ENCODE measurements around the gene ITPK1. TPM values are rescaled to one million over a fixed set of nuclear protein-coding genes. Genes with fewer than 3 reads are reported as not detected.

The ITPK1 gene
- total RNA-seq, 2 experiments from 2014 or later = 63.7 to 71.0 TPM

DNA sequence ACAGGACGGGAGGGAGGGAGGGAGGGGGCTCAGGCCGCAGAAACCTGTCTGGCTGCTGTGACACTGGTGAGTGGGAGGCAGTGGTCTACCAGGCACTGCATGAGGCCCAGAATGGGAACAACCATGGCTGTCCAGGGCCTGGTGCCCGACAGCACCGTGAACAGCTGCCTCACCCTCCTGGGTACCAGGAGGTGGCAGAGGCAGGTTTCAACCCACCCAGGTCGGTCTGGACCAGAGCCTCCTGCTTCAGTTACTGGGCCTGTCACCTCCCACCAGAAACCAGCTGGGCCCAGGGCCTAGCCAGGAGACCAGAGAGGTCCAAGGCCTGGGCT, 80.2 kb downstream of the ITPK1 start:
- H3K27ac Mint-ChIP-seq = no peak overlapping the region

GRCh38 chr14:93034671-93034994, 81.1 kb downstream of the ITPK1 start:
- ChIA-PET CTCF (interaction anchor here (0.6 to 1.5 kb wide), 4 partner anchors 11 to 79 kb away, joined by 3 to 4 read pairs (median 4); no protein-coding TSS in a partner anchor), POLR2A (no interaction called here)
- Mint-ChIP-seq H3K9me3 (no peaks in the 10 kb centered on the region), H3K27ac (peak overlapping the region; percentile 86), H3K4me3 (no peak overlapping the region), H3K27me3 (no peaks in the 10 kb centered on the region), H3K36me3 (ENCODE audit: low read depth) (no peaks in the 10 kb centered on the region), H3K4me1 (peaks cover 26% of the 10 kb centered on the region)
- DNase-seq = no peak

More for the DNA sequence above, 80.2 kb downstream of the ITPK1 start:
- Mint-ChIP-seq H3K4me1 (peaks cover 28% of the 10 kb centered on the region), H3K4me3 (no peak overlapping the region), H3K27me3 (no peaks in the 10 kb centered on the region), H3K36me3 (ENCODE audit: low read depth) (no peaks in the 10 kb centered on the region), H3K9me3 (no peaks in the 10 kb centered on the region)
- DNase-seq = no peak
- POLR2A ChIA-PET = no interaction called here
- CTCF ChIA-PET = no interaction called here

GRCh38 chr14:93033983-93034670, 81.6 kb downstream of the ITPK1 start:
- DNase-seq = peak; percentile 50
- Mint-ChIP-seq H3K9me3 (no peaks in the 10 kb centered on the region), H3K27ac (peak overlapping the region; percentile 86), H3K36me3 (ENCODE audit: low read depth) (no peaks in the 10 kb centered on the region), H3K4me3 (no peak overlapping the region), H3K27me3 (no peaks in the 10 kb centered on the region), H3K4me1 (peaks cover 26% of the 10 kb centered on the region)
- ChIA-PET POLR2A (no interaction called here), CTCF (interaction anchor here (0.9 to 1.5 kb wide), 3 partner anchors 10 to 79 kb away, joined by 4 read pairs; no protein-coding TSS in a partner anchor)

GRCh38 chr14:93033084-93033982, 82.4 kb downstream of the ITPK1 start:
- ChIA-PET CTCF (interaction anchor here (0.5 to 1.4 kb wide), 2 partner anchors 80 to 186 kb away, joined by 4 to 5 read pairs; no protein-coding TSS in a partner anchor), POLR2A (no interaction called here)
- Mint-ChIP-seq H3K27ac (peak overlapping the region; percentile 86), H3K4me3 (no peak overlapping the region), H3K27me3 (no peaks in the 10 kb centered on the region), H3K9me3 (no peaks in the 10 kb centered on the region), H3K4me1 (peaks cover 26% of the 10 kb centered on the region), H3K36me3 (ENCODE audit: low read depth) (no peaks in the 10 kb centered on the region)
- no peak for DNase-seq

DNA sequence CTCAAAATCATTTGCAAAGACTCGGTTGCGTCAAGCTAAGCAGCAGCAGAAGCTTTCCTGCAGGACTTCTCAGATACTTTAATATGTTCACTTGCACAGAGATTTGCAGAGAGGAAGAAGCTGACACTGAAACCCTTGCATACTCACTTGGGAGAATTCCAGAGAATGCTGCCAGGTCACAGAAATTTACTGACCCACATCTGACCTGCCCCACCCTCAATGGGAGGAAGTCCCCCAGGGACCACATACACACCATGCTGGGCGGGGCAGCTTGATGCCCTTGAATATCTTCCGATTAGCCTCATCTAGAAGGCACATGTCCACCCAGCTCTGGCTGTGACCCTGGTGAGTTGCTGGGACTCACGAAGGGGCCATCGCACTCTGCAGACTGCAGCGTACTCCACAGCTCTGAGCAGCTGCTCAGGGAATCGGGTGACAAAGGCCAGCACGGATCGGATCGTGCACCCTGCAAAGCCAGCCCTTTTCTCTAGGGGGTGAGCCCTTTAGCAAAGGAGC, 83.2 kb downstream of the ITPK1 start:
- no peaks in the 10 kb centered on the region for H3K27me3 Mint-ChIP-seq
- no peak overlapping the region for H3K4me3 Mint-ChIP-seq
- H3K27ac Mint-ChIP-seq = no peak overlapping the region
- H3K4me1 Mint-ChIP-seq = peaks cover 26% of the 10 kb centered on the region
- ChIA-PET POLR2A (no interaction called here), CTCF (interaction anchor here (0.5 kb wide), 1 partner anchor 187 kb away, joined by 5 read pairs; no protein-coding TSS in a partner anchor)
- H3K36me3 Mint-ChIP-seq (ENCODE audit: low read depth) = no peaks in the 10 kb centered on the region
- H3K9me3 Mint-ChIP-seq = no peaks in the 10 kb centered on the region
- DNase-seq = no peak

GRCh38 chr14:93031505-93032315, 84.0 kb downstream of the ITPK1 start:
- Mint-ChIP-seq H3K27me3 (no peaks in the 10 kb centered on the region), H3K4me1 (peaks cover 24% of the 10 kb centered on the region), H3K9me3 (no peaks in the 10 kb centered on the region), H3K27ac (no peak overlapping the region), H3K4me3 (no peak overlapping the region), H3K36me3 (ENCODE audit: low read depth) (no peaks in the 10 kb centered on the region)
- CTCF ChIA-PET = no interaction called here
- POLR2A ChIA-PET = no interaction called here
- DNase-seq = no peak

DNA sequence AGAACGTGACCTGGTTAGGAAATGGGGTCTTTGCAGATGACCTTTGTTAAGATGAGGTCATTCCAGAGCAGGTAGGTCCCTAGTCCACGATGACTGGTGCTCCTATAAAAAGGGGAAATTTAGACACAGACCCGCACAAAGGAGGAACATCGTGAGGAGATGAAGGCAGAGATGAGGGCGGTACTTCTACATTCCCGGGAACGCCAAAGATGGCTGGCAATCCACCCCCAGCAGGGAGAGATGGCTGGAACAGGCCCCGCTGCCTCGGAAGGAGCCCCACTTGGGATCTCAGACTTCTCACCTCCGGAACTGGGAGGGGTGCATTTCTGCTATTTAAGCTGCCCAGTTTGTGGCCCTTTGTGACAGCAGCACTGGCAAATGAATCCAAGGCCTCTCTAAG, 85.0 kb downstream of the ITPK1 start:
- H3K27me3 Mint-ChIP-seq = no peaks in the 10 kb centered on the region
- peaks cover 24% of the 10 kb centered on the region for H3K4me1 Mint-ChIP-seq
- ChIA-PET CTCF (no interaction called here), POLR2A (no interaction called here)
- H3K9me3 Mint-ChIP-seq = no peaks in the 10 kb centered on the region
- DNase-seq = no peak
- H3K27ac Mint-ChIP-seq = peak overlapping the region; percentile 57
- no peak overlapping the region for H3K4me3 Mint-ChIP-seq
- H3K36me3 Mint-ChIP-seq (ENCODE audit: low read depth) = no peaks in the 10 kb centered on the region

DNA sequence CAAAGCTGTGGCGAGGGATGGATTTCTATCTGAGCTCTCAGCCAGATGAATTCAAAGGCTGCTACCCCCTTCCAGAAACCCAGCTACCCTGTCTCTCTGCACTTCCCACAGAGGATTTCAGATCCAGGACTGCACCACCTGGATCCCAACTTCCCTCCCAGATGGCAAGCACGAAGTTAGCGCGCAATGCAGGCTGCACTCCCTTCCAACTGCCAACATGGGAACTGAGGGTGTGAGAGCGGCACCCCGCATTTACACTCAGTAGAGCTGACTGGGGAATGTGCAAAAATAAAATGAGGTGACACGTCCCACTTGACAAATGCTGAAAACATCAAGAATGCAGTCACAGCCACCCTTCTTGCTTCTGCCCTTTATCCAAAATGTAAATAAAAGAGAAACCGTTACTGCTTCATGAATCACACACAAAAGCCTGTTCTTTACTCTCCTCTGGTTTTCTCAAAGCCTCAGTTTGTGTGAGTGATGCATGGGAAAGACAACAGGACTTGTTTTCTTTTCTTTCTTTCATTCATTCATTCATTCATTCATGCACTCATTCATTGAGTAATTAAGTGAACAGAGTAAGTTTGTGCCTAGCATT, 85.7 kb downstream of the ITPK1 start:
- POLR2A ChIA-PET = no interaction called here
- no peak for DNase-seq
- no peaks in the 10 kb centered on the region for H3K27me3 Mint-ChIP-seq
- H3K27ac Mint-ChIP-seq = no peak overlapping the region
- CTCF ChIA-PET = no interaction called here
- H3K4me1 Mint-ChIP-seq = peaks cover 26% of the 10 kb centered on the region
- H3K4me3 Mint-ChIP-seq = no peak overlapping the region
- no peaks in the 10 kb centered on the region for H3K9me3 Mint-ChIP-seq
- H3K36me3 Mint-ChIP-seq (ENCODE audit: low read depth) = no peaks in the 10 kb centered on the region

GRCh38 chr14:93029417-93029816, 86.3 kb downstream of the ITPK1 start:
- POLR2A ChIA-PET = interaction anchor here (0.7 kb wide), 1 partner anchor 566 kb away, joined by 3 read pairs; no protein-coding TSS in a partner anchor
- peaks cover 22% of the 10 kb centered on the region for H3K4me1 Mint-ChIP-seq
- DNase-seq = no peak
- CTCF ChIA-PET = no interaction called here
- H3K9me3 Mint-ChIP-seq = no peaks in the 10 kb centered on the region
- no peak overlapping the region for H3K27ac Mint-ChIP-seq
- no peak overlapping the region for H3K4me3 Mint-ChIP-seq
- H3K27me3 Mint-ChIP-seq = no peaks in the 10 kb centered on the region
- H3K36me3 Mint-ChIP-seq (ENCODE audit: low read depth) = no peaks in the 10 kb centered on the region

DNA sequence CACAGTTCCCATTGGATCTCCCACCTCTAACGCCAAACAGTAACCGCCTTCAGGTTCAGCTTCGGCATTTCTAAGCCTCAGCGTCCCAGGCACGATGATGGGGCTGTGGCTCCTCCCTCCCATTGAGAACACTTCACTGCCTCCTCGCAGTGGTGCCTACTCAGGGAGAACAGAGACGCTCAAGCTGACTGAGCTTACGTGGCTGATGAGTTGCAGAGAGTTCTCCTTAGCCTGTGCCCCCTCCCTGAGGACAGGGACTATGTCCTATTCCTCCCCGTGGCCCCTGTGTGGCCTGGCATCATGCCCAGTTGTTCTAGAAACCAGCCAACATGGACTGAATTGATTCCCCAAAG, 87.0 kb downstream of the ITPK1 start:
- H3K4me3 Mint-ChIP-seq = no peak overlapping the region
- CTCF ChIA-PET = no interaction called here
- H3K27me3 Mint-ChIP-seq = no peaks in the 10 kb centered on the region
- H3K9me3 Mint-ChIP-seq = no peaks in the 10 kb centered on the region
- DNase-seq = no peak
- H3K27ac Mint-ChIP-seq = no peak overlapping the region
- H3K4me1 Mint-ChIP-seq = peaks cover 15% of the 10 kb centered on the region
- POLR2A ChIA-PET = no interaction called here
- H3K36me3 Mint-ChIP-seq (ENCODE audit: low read depth) = no peaks in the 10 kb centered on the region

DNA sequence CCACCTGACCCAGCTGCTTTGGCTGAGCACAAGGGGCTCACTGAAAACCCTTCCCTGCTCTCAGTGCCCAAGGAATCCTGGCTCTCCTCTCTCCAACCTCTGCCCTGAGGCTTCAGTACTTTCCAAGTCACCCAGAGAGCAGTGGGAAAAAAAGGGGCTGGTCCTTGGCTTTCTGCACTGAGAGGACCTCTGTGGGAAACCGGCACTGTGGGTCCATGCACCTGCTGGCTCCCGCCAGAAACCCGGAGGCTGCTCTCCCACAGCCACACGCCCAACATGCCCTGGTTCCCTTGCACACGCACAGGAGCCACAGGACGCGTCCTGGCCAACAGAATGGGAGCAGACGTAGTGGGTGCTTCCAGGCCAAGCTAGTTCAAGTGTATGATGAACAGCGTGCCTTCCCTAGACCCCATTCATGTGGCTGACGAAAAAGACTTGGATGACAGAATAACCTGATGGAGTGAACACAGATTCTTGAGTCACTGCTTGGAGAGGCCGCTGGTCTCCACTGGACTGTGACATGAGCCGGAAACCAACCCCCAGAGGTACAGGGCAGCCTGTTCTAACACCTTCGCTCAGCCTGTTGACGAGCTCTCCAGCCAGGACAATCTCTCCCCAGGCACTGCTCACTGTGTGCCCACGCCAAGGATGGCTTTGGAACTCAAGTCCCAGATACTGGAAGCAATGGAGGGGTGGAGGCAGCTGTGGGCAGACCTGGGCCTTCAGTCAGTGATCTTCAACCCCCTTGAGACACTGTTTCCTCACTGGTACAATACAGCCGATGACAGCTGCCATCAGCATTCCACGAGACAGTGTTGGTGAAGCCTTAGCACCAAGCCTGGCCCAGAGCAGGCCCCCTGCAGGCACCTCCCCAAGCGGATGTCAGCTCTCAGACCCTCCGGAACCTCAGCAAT, 87.7 kb downstream of the ITPK1 start:
- no peak for DNase-seq
- POLR2A ChIA-PET = no interaction called here
- Mint-ChIP-seq H3K36me3 (ENCODE audit: low read depth) (no peaks in the 10 kb centered on the region), H3K4me1 (peaks cover 9% of the 10 kb centered on the region), H3K27ac (no peak overlapping the region), H3K27me3 (no peaks in the 10 kb centered on the region), H3K9me3 (no peaks in the 10 kb centered on the region), H3K4me3 (no peak overlapping the region)
- CTCF ChIA-PET = no interaction called here

DNA sequence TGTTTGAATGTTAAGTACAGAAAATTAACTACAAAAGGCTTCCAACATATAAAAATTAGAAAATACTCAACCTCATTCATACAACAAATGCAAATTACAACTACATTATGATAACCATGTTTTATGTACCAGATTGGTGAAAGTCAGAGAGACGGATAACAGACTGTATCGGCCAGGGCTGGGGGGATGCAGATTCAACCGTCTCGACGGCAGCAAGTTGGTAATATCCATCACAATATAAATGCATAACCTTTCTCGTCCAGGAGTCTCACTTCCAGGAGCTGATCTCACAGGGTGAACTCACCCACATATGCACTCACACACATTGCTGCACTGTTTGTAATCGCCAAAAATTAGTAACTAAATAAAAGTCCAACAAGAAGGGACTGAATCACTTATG, 89.4 kb downstream of the ITPK1 start:
- CTCF ChIA-PET = no interaction called here
- POLR2A ChIA-PET = no interaction called here
- no peak overlapping the region for H3K4me3 Mint-ChIP-seq
- H3K36me3 Mint-ChIP-seq (ENCODE audit: low read depth) = peaks cover 4% of the 10 kb centered on the region
- H3K4me1 Mint-ChIP-seq = peaks cover 8% of the 10 kb centered on the region
- DNase-seq = no peak
- H3K27me3 Mint-ChIP-seq = no peaks in the 10 kb centered on the region
- H3K27ac Mint-ChIP-seq = no peak overlapping the region
- no peaks in the 10 kb centered on the region for H3K9me3 Mint-ChIP-seq

All from activated CD4-positive, alpha-beta T cell treated with anti-CD3 and anti-CD28 coated beads, Interleukin-2, amount 10 ng/mL, durations not matched to agents 7 days and 5 days (primary cell).